OCI-LY1 (cell line): Measurements from ENCODE around the gene ALDH3A2.

Experiments
- EZH2 ChIP-seq: fragments of 200-600 bp; sonication (generic), shearing (Covaris generic); IDR thresholded peaks from 2 replicates; pipeline ENCODE4 v1.8.0; 2017; ENCODE audit warnings: borderline replicate concordance, mixed run types, mild to moderate bottlenecking, antibody characterized with exemption, low read length, moderate library complexity, mixed read lengths
- TF ChIP-seq, protein P1 (sequence below): fragments of 200-600 bp; sonication (generic), shearing (Covaris generic); IDR thresholded peaks from 2 replicates; pipeline ENCODE4 v1.5.1; 2017; ENCODE audit warnings: mild to moderate bottlenecking, antibody characterized with exemption, low read length, moderate library complexity, mixed read lengths

DNA sequence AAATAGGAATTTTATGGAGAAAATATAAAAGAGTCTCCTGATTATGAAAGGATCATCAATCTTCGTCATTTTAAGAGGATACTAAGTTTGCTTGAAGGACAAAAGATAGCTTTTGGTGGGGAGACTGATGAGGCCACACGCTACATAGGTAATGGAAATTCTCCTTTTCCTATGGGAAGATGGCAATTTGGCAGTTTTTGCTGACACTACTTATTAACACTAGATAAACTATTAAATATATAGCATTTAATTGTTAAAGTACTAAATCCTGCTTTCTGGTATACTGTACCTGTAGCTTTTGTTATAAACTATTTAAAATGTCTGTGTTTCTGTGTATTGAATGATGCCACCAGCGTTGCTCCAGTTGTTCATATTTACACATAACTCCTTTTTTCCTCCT is 12.6 kb downstream of the ALDH3A2 start:
- TF ChIP-seq, protein P1, sequence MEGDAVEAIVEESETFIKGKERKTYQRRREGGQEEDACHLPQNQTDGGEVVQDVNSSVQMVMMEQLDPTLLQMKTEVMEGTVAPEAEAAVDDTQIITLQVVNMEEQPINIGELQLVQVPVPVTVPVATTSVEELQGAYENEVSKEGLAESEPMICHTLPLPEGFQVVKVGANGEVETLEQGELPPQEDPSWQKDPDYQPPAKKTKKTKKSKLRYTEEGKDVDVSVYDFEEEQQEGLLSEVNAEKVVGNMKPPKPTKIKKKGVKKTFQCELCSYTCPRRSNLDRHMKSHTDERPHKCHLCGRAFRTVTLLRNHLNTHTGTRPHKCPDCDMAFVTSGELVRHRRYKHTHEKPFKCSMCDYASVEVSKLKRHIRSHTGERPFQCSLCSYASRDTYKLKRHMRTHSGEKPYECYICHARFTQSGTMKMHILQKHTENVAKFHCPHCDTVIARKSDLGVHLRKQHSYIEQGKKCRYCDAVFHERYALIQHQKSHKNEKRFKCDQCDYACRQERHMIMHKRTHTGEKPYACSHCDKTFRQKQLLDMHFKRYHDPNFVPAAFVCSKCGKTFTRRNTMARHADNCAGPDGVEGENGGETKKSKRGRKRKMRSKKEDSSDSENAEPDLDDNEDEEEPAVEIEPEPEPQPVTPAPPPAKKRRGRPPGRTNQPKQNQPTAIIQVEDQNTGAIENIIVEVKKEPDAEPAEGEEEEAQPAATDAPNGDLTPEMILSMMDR: no peak
- no peak for TF ChIP-seq EZH2
